ENCODE results near the gene CYB561A3.
A peak's percentile ranks its signal among the peaks of the same experiment; 100 is the strongest.

Gene CYB561A3

DNA sequence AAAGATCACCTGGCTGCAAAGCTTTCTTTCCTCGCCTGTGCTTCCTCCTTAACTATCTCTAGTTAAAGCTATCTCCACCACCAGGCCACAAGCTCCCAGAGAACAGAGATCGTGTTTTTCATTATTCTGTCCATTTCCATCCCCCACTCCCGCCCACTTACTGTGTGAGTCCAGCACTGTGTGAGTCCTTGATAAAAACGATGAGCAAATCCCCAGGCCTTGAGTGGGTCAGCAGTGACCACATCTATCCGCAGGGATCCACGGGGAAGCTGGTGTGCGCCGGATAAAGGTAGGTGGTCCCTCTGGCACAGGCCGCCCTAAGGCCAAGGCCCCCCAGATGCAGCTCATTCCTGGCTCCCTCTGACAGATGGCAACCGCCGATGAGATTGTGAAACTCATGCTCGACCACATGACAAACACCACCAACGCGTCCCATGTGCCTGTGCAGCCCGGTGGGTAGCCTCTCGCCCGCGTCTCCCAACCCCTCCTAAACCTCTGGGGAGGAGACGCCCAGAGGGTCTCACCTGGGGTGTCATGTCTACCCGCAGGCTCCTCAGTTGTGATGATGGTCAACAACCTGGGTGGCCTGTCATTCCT, 19.4 kb downstream of the CYB561A3 start:
- no peak for DNase-seq

DNA sequence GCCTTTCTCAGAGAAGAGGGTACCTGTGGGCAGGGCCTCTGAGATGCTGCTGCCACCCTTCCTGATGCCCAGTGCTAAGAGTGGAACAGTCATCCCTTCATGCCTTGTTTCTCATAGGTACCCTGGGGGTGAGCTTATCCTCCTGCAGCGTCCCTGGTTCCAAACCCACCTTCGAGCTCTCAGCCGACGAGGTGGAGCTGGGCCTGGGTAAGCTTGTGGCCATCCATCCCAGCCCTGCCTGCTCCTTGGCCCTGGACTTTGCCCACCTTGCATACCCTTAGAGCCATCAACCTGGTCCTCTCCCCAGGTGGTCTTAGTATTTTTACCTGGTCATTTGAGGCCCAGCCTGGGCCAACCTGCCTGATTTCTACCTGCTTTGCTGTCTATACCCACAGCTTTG, 20.0 kb downstream of the CYB561A3 start:
- no peak for DNase-seq

DNA sequence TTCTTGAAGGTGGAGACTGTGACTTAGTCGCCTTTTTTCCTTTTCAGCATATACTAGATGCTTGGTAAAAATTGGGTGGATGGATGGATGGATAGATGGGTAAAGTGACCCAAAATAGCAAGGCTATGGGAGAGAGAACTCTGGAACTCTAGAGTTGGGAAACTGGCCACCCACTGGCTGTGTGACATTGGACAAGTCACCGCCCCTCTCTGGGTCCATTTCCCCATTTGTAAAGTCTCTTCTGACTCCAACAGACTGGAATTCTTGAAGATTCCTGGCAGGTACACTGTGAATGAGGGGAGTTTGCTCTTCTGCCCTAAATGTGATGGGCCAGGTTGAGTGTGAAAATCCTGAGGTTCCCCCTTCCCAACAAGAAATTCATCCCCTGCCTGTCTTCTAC, 20.7 kb downstream of the CYB561A3 start:
- no peak for DNase-seq

DNA sequence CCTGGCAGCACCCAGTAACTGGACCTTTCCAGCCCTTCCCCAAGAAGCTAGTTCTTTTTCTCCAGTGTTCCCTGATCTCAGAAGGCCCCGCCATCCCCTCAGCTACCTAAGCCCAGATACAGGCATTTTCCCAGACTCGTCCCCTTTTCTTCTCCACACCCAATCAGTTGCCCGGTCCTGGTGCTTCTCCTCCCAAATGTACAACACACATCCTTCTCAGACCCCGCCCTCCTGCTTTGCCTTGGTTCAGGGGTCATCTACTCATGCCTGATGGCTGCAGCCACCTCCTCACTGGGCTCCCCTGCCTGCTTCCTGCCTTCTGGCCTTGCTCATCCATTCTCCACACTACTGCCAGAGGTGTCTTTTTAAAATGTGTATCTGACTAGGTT, 22.2 kb downstream of the CYB561A3 start:
- DNase-seq, result no peak

DNA sequence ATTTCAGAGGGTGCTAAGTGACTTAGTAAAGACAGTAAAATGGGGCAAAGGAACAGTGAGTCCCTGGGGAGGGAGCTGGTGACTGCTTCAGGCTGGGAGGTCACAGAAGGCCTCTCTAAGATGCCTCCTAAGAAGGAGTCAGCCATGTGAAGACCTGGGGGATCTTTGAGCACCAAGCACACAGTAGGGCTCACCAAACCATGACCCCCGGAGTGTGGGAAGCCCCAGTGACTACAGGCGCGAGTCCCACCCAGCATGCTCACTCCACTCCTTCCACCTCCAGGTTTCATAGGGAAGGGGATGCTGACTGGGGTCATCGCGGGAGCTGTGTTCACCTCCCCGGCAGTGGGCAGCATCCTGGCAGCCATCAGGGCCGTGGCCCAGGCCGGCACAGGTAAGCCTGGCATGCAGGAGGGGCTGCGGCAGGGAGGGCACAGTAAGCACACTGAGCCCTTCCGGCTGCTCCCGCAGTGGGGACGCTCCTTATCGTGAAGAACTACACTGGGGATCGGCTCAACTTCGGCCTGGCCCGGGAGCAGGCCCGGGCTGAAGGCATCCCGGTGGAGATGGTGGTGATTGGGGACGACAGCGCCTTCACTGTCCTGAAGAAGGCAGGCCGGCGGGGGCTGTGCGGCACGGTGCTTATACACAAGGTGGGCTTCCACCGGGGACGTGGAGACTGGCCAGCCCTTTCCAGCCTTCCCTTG, 22.7 kb downstream of the CYB561A3 start:
- no peak for DNase-seq

DNA sequence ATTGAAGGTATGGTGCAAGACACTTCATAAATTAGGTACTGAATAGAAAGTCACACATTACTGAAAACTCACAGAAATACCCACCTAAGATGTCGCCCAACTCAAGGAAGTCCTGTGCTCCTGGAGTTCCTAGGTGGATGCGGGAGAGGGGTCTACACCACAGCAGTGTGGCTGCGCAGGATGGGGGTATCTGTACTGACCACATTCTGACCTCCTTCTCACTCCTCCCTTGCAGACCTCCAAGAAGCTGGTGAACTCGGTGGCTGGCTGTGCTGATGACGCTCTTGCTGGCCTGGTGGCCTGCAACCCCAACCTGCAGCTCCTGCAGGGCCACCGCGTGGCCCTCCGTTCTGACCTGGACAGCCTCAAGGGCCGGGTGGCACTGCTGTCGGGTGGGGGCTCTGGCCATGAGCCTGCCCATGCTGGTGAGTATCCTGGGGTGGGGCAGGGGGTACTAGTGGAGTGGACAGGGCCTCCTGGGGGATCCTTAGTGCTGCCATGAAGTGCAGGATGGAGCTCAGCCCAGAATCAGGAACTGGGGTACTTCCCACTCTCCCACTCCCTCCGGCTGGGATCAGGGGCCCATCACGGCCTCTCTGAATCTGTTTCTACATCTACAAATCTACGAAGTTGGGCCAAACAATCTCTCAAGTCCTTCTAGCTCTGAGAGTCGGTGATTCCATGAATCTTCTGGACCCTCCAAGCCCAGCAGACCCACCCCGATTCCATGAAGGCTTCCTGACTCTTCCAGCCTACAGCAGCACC, 23.8 kb downstream of the CYB561A3 start:
- DNase-seq, result no peak

DNA sequence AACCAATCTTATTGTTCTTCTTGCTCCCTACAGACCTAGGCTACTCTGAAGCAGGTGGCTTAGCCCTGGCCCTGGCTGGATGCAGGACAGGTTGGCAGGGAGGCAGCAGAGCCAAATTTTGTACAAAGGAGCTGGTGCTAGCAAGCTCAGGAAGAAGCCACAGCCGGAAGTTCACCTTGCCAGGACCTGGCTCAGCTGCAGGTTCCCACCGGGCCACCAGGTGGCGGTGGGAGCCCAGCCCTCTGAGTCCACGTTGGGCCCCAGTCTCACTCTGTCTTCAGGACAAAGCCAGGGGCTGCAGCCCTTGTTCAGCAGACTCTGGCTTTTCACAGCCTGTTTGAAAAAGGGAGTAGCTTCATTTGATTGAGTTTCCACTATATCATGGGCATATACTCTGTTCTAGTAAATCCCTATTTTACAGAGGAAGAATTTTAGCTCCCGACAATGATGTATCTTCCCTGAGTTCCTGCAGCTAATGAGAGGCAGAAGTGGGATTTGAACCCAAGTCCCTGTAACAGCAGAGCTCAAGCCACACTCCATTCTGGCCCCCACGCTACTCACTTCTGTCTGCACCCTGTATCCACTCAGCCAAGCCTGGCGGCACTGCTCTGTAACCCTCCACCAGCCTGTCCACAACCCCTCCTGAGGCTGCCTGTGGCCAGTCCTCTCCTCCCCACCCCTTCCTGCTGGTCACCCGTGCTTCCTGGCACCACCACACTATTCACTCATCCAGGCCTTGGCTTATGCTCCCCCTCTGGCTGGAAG, 25.3 kb downstream of the CYB561A3 start:
- peak; percentile 85 for DNase-seq

DNA sequence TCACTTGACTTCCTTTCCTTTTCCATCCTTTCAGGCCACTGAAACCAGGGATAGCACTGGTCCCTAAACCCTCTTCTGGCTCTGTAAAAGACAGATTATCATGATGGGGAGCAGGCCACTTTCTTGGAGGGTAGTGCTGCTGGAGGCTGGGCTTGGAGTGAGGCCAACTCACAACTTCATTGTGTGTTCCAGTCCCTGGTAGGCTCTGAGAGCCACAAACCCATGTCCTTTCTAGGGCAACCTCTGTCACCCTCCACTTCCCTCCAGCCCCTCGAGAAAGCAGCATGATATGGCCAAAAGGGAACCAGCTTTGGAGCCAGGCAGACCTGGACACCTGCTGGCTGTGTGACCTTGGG, 26.3 kb downstream of the CYB561A3 start:
- no peak for DNase-seq

DNA sequence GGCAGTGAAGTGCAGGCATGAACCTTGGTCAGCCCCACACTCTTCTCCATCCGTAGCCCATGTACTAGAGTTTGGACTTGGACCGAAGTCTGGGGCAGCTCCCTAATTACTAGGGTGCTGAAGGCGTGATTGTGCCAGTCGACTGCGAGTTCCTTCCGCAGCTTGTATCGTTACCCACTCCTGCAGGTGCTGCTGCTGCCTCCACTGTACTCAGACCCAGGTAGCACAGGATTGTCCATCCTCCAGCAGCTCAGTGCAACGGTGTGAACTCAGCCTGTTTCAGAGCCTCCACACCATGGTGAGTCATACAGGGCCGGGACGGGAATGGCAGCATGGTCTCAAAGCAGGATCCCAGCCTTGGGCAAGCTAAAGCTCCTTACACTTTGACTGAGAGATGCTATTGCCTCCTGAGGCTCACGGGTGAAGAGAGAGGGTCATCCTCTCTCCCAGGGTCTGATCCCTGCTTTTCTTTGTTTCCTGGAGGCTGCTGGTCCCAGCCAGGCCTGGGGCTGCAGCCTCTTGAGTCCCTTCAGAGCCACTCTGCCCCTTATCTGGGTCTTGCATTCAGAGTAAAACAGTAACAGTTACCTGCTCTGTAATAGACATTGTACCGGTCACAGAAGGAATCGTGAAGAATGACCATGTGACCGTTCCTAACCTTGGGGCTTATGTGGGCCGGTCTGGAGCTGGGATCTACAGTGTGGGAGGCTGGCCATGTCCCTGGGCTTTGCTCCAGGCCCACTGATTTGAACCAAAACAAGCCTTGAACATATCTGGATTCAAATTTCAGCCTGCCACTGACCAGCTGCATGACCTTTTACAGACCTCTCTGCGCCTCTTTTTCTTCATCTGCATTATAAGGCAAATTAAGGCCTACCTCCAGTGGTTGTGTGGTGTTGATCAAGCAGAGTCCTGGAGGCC, 27.0 kb downstream of the CYB561A3 start:
- DNase-seq, result no peak

DNA sequence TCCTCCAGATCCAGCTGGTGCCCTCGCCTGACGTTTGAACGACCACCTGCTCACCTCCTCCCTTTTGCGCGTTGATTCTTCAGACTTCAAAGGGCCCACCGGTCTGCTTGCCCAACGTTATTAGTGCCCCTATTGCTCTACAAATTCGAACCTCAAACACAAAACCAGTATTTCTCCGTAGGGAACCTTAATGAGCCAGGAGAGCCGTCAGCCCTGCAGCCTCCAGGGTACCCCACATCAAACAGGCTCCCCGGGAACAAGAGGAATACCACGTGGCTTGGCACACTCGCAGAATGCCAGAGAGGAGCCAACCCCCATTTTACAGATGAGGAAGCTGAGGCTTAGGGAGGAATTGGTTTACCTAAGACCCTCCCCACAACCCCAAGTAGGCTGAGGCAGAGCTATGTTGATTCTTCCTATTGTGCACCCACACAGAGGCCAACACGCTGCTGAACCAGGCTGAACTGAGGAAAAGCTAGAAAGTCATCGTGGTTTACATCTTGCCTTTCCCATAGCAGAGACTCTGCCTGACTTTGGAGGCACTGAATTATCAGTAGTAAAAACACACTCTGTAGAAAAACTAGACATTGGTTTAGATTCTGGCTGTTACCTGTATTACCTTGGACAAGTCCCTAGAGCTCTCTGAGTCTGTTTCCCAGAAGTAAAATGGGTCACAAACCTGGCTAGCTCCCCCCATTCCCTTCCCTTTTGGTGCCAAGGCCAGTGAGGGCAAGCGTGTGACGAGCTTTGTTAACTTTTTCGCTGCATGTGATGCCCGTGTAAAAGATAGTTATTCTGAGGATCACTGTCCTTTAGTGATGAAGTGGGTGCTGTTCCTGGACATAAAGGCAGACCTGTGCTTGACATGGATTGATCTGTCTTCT, 27.9 kb downstream of the CYB561A3 start:
- no peak for DNase-seq

DNA sequence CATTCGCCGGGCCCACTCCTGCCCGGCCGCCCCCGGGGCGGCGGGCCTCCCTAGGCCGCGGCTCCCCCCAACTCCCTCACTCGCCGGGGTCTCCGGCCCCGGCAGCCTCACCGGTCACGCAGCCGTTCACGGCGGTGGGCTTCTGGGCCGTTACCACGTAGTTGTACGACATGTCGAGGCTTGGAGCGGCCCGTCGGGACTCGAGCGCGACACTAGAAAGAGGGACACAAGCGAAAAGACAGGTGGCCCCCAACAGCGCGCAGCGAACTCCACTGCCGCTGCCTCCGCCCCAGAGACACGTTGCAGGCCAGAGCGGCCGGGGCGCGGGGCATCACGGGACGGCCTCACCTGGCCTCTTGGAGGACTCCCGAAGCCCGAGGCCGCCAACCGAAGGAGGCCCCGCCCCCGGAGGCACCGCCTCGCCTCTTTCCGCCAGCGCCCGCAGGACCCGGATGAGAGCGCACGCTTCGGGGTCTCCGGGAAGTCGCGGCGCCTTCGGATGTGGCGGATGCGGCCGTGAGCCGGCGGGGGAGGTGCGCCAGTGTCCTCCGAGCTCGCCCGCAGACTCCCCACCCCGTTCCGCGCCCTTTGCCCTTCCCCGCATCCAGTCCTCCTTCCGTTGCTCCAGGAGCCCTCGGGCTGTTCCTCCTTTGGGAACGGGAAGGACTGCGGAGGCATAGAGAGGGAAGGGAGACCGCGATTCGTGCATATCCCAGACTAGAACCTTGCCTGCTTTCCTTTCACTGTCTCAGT, 28.7 kb downstream of the CYB561A3 start, which contains the start of the genes DDB1 and TKFC:
Gene DDB1 (minus strand): TSS at position 309 of the 753 bp plus-strand sequence. CDS start 137 bp downstream, at position 172.
Gene TKFC (plus strand): TSS at position 432 of the 753 bp plus-strand sequence. CDS start 1,501 bp downstream, outside the sequence.
- peak; percentile 97 for DNase-seq

DNA sequence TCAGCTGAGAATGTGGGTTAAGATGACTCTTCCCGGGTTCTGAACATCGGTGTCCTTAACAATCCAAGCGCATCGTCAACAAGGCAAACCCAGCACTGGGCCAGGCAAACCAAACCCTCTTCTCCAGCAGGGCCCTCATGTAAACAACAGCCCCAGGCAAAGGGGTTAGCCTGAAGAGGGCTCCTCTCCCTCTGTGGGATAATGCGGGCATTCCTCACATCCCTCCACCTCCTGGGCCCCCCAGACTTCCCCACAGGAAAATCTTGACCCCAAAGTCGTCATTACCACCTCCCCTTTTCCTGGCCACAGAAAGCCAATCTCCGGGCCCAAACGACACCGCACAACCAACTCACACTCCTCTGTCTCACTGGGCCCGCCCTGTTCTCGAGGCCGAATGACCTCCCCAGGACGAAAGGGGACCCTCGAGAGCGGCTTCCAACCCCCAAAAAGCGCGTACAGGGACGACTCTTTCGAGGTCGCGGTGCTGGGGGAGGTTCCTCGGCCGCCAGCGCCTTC, 29.3 kb downstream of the CYB561A3 start:
- no peak for DNase-seq

DNA sequence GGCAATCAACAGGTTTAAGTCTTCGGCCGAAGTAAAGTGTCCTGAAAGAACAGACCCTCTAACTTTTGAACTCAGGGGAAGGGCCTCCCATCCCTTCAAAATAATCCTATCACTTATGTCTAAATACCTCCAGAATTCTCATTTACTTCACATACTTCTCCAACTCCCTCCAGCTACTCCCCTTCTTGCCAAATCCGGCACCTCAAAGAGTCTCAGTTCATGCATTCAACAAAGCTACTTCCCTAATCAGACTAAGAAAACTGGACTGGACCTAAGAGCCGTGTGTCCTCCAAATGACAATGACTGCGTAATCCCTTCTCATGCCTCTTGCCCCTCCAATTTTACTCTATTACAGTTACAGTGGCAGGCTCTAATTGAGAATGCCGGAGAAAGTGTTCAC, 30.0 kb downstream of the CYB561A3 start:
- DNase-seq, result no peak

DNA sequence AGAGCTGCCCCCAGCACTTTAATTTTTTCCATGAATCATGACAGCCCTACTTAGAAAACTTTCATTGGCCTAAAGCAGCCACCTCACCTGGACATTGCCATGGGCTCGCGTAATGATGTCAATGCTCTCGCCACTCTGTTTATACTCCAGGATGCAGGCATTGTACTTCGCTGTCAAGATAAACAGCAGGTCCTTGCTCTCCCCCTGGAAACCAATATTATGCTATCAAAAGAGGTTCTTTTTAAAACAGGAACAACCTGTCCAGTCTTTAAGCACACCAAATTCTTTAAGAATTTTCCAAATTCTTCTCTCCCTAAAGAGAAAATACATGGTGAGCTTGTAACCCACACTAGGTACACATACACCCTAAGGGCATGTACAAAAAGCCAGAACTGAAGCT, 31.8 kb downstream of the CYB561A3 start:
- no peak for DNase-seq

DNA sequence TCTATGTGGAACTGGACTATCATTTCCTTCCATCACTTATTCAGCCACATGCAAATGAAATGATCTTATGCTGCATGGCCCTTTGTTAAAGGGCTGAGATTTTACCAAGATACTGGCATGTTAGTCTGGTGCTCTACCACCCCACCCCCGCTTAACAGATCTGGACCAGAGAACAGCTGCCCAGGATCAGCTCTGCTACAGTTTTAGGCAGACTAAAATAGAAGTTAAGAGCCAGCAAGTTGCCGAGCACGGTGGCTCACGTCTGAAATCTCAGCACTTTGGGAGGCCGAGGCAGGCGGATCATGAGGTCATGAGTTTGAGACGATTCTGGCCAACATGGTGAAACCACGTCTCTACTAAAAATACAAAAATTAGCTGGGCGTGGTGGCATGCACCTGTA, 33.3 kb downstream of the CYB561A3 start:
- no peak for DNase-seq

DNA sequence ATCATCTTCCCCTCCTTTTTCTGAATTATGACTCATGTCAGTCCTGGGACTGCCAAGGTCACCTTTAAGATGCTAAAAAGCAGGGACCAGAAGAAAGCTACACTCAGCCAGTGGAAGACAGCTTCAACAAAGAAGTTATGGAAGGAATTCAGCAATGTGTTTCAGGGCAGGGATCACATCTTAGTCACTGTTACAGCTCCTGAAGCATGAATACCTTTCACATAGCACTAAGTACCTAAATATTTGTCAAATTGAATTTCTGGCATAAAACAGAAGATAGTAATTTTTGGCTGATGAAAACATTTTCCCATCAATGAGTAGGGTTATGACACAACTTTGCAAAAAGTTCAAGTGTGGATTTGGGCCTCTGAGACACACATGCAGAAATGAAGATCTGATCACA, 34.0 kb downstream of the CYB561A3 start:
- DNase-seq, result no peak

DNA sequence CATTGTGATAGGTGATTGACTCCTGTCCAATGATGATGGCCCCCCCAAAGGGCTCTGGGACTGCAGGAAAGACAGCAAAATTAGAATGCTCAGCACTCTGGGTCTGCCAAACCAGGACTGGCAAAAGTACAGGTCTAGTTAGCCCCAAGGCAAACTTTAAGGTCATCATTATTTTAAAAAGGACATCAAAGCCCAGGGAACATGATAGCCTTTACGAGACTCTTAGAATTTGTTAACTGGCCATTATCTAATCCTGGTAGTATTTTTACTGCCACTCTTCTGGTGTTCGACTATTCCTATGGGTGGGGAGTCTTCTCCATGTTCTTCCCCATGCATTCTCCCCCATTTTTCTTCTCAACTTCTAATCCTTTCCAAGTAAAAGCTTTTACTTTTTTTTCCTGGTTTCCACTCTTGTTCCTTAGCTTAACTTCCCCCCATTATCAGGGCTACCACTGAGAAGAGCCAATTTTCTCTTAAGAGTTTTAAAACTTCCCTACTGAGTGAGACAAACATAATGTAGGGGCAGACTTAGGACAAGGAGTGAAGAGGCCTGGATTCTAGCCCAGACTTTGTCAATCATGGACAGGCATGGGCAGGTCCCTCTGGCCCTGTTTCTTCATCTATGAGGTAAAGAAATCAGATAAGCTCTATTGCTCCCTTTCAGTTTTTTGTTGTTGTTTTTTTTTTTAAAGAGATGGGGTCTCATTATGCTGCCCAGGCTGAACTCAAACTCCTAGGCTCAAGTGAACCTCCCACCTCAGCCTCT, 35.9 kb downstream of the CYB561A3 start:
- no peak for DNase-seq

DNA sequence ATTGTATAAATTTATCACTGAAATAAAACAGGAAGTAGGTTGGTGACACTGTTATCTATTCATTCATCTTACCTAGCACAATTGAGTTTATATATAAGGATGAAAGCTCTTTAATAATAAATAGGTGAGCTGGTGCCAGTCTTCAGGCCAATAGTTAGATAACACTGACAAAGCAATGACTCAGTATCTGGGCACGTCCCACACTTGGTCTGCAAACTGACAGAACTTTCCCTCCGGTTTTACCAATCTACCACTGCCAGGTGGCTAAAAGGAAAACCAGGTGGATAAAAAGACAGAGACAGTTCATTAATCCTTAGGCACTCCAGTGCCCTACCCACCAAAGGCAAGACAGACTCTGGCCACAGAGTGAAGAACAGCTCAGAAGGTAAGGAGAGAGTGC, 46.4 kb downstream of the CYB561A3 start:
- DNase-seq, result no peak

DNA sequence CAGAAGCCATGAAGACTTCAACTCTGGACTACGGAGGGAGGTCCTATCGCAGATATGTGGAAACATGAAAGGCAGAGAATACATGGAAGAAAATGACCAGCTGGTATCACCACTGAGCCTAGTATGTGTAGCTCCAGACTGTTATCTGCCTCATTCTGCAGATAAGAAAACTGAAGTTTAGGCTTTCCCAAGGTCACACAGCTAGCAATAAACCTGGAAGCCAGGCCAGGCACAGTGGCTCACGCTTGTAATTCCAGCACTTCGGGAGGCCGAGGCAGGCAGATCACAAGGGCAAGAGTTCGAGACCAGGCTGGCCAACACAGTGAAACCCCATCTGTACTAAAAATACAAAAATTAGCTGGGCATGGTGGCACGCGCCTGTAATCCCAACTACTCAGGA, 50.9 kb downstream of the CYB561A3 start:
- DNase-seq, result no peak

All from CD4-positive, alpha-beta T cell treated with Interleukin-21 for 1 hour (primary cell).